GM19328 (cell line): ENCODE measurements around the gene LOXL3.
"Not testable (repeated sequence)": the region's sequence is repeated elsewhere in the genome, so short reads cannot be mapped to it uniquely, and the experiment has no call there.

Experiments
- ATAC-seq: cut with Tn5 transposase; IDR thresholded peaks from one replicate; pipeline ENCODE4 v1.9.1; 2021; ENCODE audit warnings: mild to moderate bottlenecking, moderate library complexity; ENCODE audit not compliant: unreplicated experiment

Gene LOXL3

GRCh38 chr2:74575320-74575719 lies 21.6 kb upstream of the LOXL3 start:
- ATAC-seq, result no peak

- ATAC-seq, result peak; percentile 48
Observed at GRCh38 chr2:74573747-74574562, 20.2 kb upstream of the LOXL3 start.

- no peak for ATAC-seq
Observed at GRCh38 chr2:74572178-74572925, 18.6 kb upstream of the LOXL3 start.

- peak; percentile 61 for ATAC-seq
Observed at GRCh38 chr2:74571058-74571457, 17.3 kb upstream of the LOXL3 start.

GRCh38 chr2:74569686-74570085 lies 15.9 kb upstream of the LOXL3 start:
- ATAC-seq, result no peak

GRCh38 chr2:74567881-74568280 lies 14.1 kb upstream of the LOXL3 start:
- no peak for ATAC-seq

- no peak for ATAC-seq
Observed at GRCh38 chr2:74566754-74567085, 13.0 kb upstream of the LOXL3 start.

GRCh38 chr2:74566076-74566753 lies 12.5 kb upstream of the LOXL3 start:
- no peak for ATAC-seq

GRCh38 chr2:74564222-74564621 lies 10.5 kb upstream of the LOXL3 start:
- no peak for ATAC-seq

GRCh38 chr2:74562126-74562775 lies 8.5 kb upstream of the LOXL3 start:
- ATAC-seq, result no peak

GRCh38 chr2:74561022-74561421 lies 7.3 kb upstream of the LOXL3 start:
- ATAC-seq, result not testable (repeated sequence)

- no peak for ATAC-seq
Observed at GRCh38 chr2:74560591-74560990, 6.8 kb upstream of the LOXL3 start.

GRCh38 chr2:74559912-74560311 lies 6.2 kb upstream of the LOXL3 start:
- no peak for ATAC-seq

- no peak for ATAC-seq
Observed at GRCh38 chr2:74558284-74559230, 4.8 kb upstream of the LOXL3 start.

GRCh38 chr2:74556831-74557370 lies 3.2 kb upstream of the LOXL3 start:
- no peak for ATAC-seq

- no peak for ATAC-seq
Observed at GRCh38 chr2:74556159-74556558, 2.4 kb upstream of the LOXL3 start.

- no peak for ATAC-seq
Observed at GRCh38 chr2:74555610-74556103, 1.9 kb upstream of the LOXL3 start.

GRCh38 chr2:74554820-74555531 lies 1.2 kb upstream of the LOXL3 start:
- peak; percentile 35 for ATAC-seq
